Tongue (tissue), 2 donors: ENCODE results near the gene SPEM2. TPM values are rescaled to one million over a fixed set of nuclear protein-coding genes. Genes with fewer than 3 reads are reported as not detected.
A peak's percentile ranks its signal among the peaks of the same experiment; 100 is the strongest.
"Not testable (repeated sequence)": the region's sequence is repeated elsewhere in the genome, so short reads cannot be mapped to it uniquely, and the experiment has no call there.

Experiments used
- DNase-seq: peaks from one replicate; pipeline ENCODE4 v3.0.0-alpha.2; 2015
- total RNA-seq: library from RNA; depleted of rRNA; stranded (reverse); fragments of >200 nt; gene quantifications from one replicate; pipeline ENCODE4 v1.2.3, GENCODE V29; 2014

Gene SPEM2
- total RNA-seq, 1 donor from 2014 or later: not detected

DNA sequence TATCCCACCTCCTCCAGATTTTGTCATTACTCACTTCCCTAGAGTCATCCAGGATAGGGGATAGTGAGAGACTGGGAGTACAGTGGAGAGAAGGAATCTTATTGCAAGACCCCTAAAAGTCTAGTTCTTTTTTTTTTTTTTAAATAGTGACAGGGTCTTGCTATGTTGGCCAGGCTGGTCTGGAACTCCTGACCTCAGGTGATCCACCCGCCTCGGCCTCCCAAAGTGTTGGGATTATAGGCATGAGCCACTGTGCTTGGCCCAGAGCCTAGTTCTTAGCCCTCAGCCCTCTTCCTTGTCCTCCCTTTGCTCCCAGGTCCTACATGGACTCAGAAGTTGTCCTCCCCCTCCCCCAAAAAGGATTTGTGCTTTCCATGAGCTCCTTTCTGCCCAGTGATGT lies 16.7 kb downstream of the SPEM2 start:
- no peak for DNase-seq

- no peak for DNase-seq
Observed at GRCh38 chr17:7443499-7444485, 18.4 kb downstream of the SPEM2 start.

GRCh38 chr17:7444682-7445618 lies 19.5 kb downstream of the SPEM2 start, which contains the start of gene CHRNB1:
Gene CHRNB1 (plus strand): TSS chr17:7445061. CDS start chr17:7445128, 67 bp downstream.
- DNase-seq: peak; percentile 92

DNA sequence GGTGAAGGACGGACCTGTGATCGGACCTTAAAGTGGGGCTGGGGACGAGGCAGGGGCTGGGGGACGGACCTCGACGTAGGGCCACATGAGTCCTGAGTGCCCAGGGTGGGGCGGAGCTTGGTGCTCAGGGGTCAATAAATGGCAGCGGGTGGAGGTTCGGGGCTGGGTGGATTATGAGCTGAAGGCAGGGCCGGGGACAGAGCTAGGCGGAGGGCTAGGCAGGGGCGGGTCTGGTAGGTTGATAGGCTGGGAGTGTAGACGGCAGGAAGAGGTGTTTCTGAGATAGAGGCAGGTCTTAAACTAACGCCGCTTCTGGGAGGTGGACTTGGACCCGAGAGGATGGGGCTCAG lies 20.2 kb downstream of the SPEM2 start:
- DNase-seq: peak; percentile 57

- DNase-seq: no peak
Observed at GRCh38 chr17:7448461-7448860, 23.0 kb downstream of the SPEM2 start.

DNA sequence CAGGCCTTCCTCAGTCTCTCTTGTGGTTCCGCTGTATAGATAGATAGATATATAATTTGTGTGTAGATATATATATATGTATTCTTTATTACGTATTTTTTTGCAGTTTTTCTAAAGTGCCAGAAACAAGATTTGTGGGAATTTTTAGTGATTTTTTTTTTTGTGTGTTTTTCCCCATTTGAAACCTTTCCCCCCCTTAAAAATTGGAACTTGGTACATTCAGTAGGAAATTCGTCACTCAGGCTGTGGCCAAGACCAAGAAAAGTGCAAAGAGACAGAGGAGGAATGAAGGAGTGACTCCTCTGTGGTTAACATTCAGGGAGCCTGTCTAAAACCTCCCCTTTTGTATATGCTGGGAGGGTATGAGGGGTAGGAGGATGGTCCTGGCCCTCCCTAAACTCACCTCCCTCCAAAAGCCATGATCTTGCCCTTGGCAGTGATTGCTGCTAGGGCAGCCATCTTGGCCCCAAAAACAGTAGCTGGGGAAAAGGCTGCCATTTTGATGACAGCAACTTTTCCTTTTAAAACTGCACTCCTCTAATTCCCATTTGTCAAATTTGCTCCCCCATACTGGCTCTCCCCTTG lies 34.6 kb downstream of the SPEM2 start:
- DNase-seq: no peak

GRCh38 chr17:7460850-7461660 lies 35.6 kb downstream of the SPEM2 start:
- no peak for DNase-seq

GRCh38 chr17:7462474-7463371 lies 37.3 kb downstream of the SPEM2 start:
- no peak for DNase-seq

DNA sequence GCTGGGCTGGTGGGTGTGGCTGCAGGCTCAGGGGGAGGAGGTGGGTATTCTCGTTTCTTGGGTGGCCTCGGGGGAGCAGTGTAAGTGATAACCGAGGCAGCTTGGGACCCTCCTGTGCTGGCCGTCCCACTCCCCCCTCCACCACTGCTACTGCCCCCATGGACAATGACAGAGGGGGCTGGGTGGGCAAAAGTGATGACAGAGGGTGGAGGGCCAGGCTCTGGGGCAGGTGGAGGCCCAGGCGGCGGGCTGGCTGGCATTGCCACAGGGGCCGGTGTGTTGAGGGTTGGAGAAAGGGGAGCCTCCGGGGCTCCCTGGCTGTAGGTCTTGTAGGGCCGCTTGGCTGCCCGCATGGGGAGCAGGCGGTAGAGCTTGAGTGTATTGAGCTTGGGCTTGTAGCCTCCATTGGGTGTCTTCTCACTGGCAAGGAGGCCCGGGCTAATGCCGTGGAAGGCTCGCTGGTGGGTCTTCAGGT lies 38.0 kb downstream of the SPEM2 start:
- no peak for DNase-seq

DNA sequence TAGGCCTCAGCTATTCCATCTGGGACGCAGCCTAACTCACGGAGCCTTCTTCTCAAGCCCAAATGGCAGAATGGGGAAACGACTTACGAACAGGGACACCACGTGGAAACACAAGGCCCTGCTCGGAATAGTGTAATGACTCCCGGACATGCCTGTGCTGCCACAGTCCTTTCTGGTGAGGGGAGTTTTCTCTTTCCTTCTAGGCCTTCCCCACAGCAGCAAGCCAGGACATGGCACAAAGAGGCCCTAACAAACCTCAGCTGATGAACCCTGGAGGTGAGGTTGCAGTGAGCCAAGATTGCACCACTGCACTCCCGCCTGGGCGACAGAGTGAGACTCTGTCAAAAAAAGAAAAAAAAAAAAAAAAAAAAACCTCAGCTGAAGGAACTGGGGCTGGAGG lies 38.7 kb downstream of the SPEM2 start:
- DNase-seq: no peak

DNA sequence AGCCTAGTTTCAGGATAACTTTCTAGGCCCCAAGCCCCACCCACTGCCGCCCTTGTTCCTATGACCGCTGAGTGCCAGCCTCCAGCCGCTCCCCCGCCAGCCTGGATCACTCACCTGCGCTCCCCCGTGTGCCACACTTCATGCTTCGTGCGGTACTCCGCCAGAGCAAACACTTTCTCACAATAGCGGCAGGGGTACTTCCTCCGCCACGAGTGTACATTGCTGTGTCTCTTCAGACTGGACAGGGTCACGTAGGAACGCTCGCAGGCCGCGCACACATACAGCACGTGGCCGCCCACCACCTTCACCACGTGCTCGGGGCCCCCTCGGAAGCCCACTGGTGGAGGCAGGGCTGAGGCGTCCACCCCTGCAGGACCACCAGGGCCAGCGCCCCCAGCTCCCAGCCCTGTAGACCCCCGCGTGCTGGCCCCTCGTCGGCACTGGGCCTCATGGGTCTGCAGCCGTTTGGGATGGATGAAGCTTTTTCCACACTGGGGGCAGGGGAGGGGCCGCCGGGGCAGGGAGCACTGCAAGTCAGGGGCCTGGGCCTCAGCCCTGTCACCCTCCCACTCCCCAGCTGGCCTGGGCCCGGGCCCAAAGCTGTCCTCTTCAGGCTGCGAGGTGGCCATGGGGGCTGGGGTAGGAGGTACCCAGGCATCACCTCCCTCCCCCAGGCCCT lies 40.3 kb downstream of the SPEM2 start:
- DNase-seq: no peak

DNA sequence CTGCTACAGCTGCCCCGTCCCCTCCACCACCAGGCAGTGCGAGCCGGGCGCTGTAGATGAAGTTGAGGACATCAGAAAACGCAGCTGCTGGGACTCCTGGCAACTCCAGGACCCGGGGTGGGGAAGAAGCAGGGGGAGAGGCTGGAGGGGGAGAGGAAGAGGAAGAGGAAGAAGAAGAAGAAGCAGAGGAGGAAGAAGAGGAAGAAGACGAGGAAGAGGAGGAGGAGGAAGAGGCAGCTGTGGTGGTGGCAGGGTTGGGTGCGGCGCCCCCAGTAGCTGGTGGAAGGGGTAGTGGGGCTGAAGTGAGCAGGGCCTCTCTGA lies 40.9 kb downstream of the SPEM2 start:
- no peak for DNase-seq

- DNase-seq: no peak
Observed at GRCh38 chr17:7466639-7467341, 41.4 kb downstream of the SPEM2 start.

DNA sequence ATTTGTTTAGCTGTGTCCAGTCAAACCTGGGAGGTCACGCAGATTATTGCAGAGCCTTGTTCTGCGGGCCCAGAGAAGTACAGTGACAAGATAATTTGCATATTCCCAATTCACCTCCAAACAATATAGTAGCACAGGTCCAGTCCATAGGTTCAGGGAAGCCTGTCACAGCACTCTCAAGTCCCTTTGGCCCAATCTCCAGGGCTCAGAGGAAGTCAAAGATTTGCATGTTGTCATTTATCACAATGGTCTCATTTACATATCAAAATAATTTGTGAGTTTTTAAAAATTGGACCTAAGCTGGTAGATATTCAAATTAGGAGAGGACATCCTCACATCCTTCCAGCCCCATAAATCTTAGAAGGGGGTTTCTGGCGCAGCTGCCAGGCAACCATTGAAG lies 42.1 kb downstream of the SPEM2 start:
- DNase-seq: no peak

- DNase-seq: no peak
Observed at GRCh38 chr17:7468290-7468689, 42.9 kb downstream of the SPEM2 start.

DNA sequence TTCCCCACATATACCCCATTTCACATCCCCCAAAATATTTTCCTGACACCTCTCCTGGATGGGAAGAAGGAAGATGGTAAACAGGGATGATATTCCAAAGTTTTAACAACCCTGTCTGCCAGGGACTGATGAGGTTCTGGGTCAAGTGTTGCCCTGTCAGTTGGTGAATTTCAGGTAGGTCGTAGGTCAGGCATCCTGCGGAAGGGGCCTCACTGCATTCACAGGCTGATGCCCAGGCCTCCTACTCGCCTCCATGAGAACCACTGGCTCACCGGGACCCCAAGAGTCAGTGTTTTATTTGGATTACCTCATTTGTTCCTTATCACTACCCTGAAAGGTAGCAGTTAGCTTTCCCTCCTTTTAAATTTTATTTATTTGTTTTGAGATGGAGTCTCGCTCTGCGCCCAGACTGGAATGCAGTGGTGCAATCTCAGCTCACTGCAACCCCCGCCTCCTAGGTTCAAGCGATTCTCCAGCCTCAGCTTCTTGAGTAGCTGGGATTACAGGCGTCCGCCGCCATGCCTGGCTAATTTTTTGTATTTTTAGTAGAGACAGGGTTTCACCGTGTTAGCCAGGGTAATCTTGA lies 43.5 kb downstream of the SPEM2 start:
- no peak for DNase-seq

DNA sequence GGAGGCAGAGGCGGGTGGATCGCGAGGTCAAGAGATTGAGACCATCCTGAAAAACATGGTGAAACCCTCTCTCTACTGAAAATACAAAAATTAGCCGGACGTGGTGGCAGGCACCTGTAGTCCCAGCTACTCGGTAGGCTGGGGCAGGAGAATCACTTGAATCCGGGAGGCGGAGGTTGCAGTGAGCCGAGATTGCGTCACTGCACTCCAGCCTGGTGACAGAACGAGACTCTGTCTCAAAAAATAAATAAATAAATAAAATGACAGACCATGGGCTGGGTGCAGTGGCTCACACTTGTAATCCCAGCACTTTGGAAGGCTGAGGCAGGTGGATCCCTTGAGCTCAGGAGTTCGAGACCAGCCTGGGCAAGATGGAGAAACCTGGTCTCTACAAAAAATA lies 44.4 kb downstream of the SPEM2 start:
- not testable (repeated sequence) for DNase-seq

DNA sequence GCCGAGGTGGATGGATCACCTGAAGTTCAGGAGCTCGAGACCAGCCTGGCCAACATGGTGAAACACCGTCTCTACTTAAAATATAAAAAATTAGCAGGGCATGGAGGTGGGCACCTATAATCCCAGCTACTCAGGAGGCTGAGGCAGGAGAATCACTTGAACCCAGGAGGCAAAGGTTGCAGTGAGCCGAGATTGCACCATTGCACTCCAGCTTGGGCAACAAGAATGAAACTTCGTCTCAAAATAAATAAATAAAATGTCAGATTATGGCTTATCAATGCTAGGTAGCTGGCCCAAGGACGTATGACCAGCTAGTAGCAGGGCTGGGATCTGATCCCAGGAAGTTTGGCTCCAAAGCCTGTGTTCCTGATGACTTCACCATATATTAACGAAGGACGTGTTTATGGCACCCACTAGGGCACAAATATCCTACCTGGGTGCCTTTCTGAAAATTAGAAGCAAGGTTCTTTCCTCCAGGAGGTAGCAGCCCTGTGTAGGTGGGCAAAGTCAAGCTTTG lies 45.1 kb downstream of the SPEM2 start:
- DNase-seq: not testable (repeated sequence)

DNA sequence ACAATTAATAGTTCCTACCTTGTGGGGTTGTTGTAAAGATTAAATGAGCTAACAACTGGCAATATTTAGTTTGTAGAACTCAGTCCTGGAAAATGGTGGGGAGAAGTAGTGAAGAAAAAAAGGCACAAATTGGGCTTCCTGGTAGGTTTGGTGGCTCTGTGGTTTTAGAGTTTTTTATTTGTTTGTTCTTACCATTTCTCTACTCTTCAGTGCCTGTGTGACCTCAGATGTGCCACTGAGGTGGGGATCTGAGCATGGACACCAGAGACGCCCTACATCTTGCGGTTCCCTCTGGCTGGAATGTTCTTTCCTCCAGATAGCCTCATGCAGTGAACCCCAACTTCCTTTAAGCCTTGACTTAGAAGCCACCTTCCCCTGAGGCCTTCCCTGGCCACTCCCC lies 46.3 kb downstream of the SPEM2 start:
- no peak for DNase-seq
